ENCODE results near the gene EXOC3L4.
"Not testable (repeated sequence)": the region's sequence is repeated elsewhere in the genome, so short reads cannot be mapped to it uniquely, and the experiment has no call there.

The EXOC3L4 gene

GRCh38 chr14:103094406-103095209 is at the start of gene EXOC3L4:
TSS of gene EXOC3L4 (plus strand) at chr14:103094725. CDS start at chr14:103100220, 5,495 bp downstream.
- DNase-seq: no peak

GRCh38 chr14:103045371-103045869 is 49.1 kb upstream of the EXOC3L4 start:
- DNase-seq: no peak

GRCh38 chr14:103047453-103047852 is 47.1 kb upstream of the EXOC3L4 start:
- not testable (repeated sequence) for DNase-seq

GRCh38 chr14:103050935-103051334 is 43.6 kb upstream of the EXOC3L4 start:
- DNase-seq: no peak

GRCh38 chr14:103052407-103052806 is 42.1 kb upstream of the EXOC3L4 start:
- no peak for DNase-seq

- no peak for DNase-seq
These were observed 38.8 kb upstream of the EXOC3L4 start for GRCh38 chr14:103055695-103056094.

GRCh38 chr14:103056322-103057027 is 38.0 kb upstream of the EXOC3L4 start:
- DNase-seq: no peak

- DNase-seq: no peak
These were observed 37.5 kb upstream of the EXOC3L4 start for GRCh38 chr14:103057028-103057371.

- peak; percentile 80 for DNase-seq
These were observed 37.0 kb upstream of the EXOC3L4 start, which contains the start of gene CDC42BPB for GRCh38 chr14:103057372-103058163. TSS of gene CDC42BPB (minus strand) at chr14:103057549. CDS start at chr14:103057173, 376 bp downstream.

- no peak for DNase-seq
These were observed 36.1 kb upstream of the EXOC3L4 start for GRCh38 chr14:103058164-103059055.

GRCh38 chr14:103059556-103059955 is 35.0 kb upstream of the EXOC3L4 start:
- no peak for DNase-seq

- DNase-seq: no peak
These were observed 33.0 kb upstream of the EXOC3L4 start for GRCh38 chr14:103061482-103061976.

GRCh38 chr14:103064436-103064835 is 30.1 kb upstream of the EXOC3L4 start:
- no peak for DNase-seq

GRCh38 chr14:103064978-103065377 is 29.5 kb upstream of the EXOC3L4 start:
- DNase-seq: no peak

- no peak for DNase-seq
These were observed 28.7 kb upstream of the EXOC3L4 start for GRCh38 chr14:103065861-103066260.

GRCh38 chr14:103066399-103066798 is 28.1 kb upstream of the EXOC3L4 start:
- DNase-seq: no peak

- DNase-seq: no peak
These were observed 27.1 kb upstream of the EXOC3L4 start for GRCh38 chr14:103067231-103067954.

GRCh38 chr14:103068351-103069073 is 26.0 kb upstream of the EXOC3L4 start:
- no peak for DNase-seq

GRCh38 chr14:103070263-103070885 is 24.2 kb upstream of the EXOC3L4 start:
- DNase-seq: no peak

- DNase-seq: no peak
These were observed 23.5 kb upstream of the EXOC3L4 start for GRCh38 chr14:103070971-103071542.
